Measurements from ENCODE around the gene MAP2K7.

MAP2K7 gene

DNA sequence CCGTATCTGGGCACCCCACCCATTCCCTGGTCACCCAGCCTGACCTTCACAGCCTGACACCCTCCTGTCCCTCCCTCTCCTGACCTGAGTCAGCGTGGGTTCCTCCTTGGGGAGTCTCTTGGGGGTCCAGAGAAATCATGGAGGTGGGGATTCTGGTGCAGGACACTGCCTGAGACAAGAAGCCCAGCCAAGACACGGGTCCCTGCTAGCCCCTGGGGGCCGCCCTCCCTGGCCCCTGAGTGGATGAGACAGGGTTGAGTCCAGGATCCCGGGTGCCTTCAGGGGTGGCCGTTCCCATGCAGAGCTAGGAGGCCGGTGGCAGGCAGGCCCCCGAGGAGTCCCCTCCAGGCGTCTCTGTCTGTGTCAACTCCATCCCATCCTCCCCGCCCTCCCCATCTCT lies 1.6 kb downstream of the MAP2K7 start:
- TF ChIP-seq, protein P1, sequence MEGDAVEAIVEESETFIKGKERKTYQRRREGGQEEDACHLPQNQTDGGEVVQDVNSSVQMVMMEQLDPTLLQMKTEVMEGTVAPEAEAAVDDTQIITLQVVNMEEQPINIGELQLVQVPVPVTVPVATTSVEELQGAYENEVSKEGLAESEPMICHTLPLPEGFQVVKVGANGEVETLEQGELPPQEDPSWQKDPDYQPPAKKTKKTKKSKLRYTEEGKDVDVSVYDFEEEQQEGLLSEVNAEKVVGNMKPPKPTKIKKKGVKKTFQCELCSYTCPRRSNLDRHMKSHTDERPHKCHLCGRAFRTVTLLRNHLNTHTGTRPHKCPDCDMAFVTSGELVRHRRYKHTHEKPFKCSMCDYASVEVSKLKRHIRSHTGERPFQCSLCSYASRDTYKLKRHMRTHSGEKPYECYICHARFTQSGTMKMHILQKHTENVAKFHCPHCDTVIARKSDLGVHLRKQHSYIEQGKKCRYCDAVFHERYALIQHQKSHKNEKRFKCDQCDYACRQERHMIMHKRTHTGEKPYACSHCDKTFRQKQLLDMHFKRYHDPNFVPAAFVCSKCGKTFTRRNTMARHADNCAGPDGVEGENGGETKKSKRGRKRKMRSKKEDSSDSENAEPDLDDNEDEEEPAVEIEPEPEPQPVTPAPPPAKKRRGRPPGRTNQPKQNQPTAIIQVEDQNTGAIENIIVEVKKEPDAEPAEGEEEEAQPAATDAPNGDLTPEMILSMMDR (IDR thresholded peaks at IDR 0.05; ENCODE audit: low read length, missing control alignments) = no peak
- peak overlapping the region; percentile 83 for H3K4me3 ChIP-seq (replicated peaks; ENCODE audit: low read depth, low read length)
- DNase-seq (ENCODE audit: low read depth) = no peak

DNA sequence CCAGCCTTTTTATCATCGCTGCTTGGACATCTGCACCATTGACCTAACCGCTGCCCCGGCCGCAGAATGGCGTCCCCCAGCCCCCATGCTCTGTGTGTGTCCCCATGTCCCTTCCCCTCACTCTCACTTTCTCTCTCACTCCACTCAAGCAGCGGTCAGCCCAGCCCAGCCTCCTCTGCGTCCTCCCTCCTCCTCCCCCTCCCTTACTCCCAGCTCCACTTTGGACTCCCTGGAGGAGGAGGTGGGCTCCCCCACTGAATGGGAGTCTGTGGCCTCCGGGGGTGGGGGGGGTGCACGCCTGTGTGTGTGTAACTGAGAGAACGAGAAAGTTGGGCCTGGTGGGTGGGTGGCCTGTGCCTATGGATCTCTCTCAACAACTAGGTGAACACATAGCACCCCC lies 2.2 kb downstream of the MAP2K7 start:
- no peak overlapping the region for H3K4me3 ChIP-seq (replicated peaks; ENCODE audit: low read depth, low read length)
- TF ChIP-seq, protein P1 (IDR thresholded peaks at IDR 0.05; ENCODE audit: low read length, missing control alignments) = no peak
- no peak for DNase-seq (ENCODE audit: low read depth)

DNA sequence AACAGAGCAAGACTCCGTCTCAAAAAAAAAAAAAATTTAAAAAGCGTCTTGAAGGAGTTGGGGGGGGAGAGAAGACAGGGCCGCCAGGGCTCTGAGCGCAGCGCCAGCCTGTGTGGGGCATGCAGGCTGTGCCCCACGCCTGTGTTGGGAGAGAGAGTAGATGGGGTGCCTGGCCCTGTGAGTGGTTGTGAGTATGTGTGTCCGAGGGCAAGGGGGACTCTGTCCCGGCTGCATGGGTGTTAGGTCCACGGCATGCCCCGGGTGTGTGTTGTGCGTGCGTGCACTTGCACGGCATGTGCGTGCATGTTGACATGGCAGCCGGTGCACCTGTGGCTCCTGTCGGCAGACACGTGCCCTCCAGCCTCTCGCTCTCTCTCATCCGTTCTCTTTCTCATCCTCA lies 3.4 kb downstream of the MAP2K7 start:
- no peak overlapping the region for H3K4me3 ChIP-seq (replicated peaks; ENCODE audit: low read depth, low read length)
- TF ChIP-seq, protein P1 (IDR thresholded peaks at IDR 0.05; ENCODE audit: low read length, missing control alignments) = no peak
- DNase-seq (ENCODE audit: low read depth) = no peak

DNA sequence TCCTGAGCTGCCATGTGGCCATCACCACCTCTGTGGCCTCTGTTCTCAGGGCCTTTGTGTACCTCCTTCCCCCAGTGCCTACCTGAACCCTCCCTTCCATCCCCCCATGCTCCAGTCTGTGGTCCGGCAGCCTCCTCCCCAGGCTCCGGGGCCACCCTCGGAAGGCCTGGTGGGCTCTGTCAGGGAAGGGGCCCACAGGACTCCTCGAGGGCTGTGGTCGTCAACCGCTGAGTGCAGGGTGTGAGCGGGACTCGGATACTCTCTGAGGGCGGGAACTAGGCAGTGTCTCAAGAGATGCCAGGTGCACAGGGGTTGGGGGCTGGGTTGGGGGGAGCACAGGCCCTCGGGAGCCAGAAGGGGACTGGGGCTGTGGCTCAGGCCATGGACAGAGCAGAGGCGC lies 3.9 kb downstream of the MAP2K7 start:
- no peak for DNase-seq (ENCODE audit: low read depth)
- no peak overlapping the region for H3K4me3 ChIP-seq (replicated peaks; ENCODE audit: low read depth, low read length)
- TF ChIP-seq, protein P1 (IDR thresholded peaks at IDR 0.05; ENCODE audit: low read length, missing control alignments) = no peak

DNA sequence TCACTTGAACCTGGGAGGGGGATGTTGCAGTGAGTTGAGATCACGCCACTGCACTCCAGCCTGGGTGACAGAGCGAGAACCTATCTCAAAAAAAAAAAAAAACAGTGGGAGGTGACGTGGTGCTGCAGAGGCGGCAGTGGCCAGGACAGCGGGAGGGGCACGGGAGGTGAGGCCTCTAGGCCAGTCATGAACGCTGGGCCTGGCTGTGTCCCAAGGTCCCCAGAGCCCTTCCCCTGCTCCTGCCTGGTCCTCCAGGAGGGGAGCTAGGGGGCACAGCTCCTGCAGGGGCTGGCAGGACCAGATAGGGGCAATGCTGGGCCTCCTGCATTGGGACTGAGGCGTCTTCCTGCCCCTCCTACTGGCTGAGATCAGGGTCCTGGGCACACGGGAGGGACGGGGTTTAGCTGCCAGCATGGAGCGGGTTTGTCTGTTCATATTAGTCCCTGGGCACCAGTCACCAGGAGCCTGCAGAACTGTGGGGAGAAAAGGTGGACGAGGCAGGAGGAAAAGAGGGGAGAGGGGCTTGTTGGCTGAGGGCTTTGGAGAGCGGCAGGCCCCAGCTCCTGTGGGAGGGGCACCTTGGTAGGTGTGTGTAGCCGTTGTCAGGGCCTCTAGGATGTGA lies 4.5 kb downstream of the MAP2K7 start:
- H3K4me3 ChIP-seq (replicated peaks; ENCODE audit: low read depth, low read length) = no peak overlapping the region
- no peak for DNase-seq (ENCODE audit: low read depth)
- TF ChIP-seq, protein P1 (IDR thresholded peaks at IDR 0.05; ENCODE audit: low read length, missing control alignments) = no peak

DNA sequence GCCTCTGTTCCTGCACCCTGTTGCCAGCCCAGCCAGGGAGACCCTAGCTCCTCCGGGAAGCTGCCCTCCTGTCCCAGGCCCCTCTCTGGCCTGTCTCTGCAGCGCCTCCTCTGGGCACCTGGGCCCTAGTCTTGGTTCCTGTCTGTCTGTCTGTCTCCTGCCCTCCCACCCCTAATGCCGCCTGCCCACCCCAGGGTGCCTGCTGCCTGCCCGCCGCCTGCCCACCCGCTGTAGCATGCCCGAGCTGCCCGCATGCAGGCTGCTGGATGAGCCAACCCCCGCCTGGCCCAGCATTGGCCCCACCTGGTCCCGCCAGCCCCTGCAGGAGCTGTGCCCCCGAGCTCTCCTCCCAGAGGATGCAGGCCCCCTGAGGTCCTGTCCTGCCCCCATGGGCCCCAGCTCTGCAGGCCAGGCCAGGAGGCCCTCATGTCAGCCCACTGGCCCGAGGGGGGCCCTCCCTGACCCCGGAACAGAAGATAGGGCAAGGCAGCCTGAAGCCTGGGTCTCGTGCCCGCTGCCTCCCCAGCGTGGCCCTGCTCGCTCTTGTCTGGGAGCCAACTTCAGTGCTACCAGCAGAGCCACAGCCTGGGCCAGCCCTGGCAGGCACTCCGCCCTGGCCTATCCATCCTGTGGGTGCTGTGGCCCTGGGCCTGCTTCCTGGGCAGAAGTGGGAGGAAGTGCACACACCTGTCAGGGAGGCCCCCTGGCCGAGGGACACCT lies 5.2 kb downstream of the MAP2K7 start:
- TF ChIP-seq, protein P1 (IDR thresholded peaks at IDR 0.05; ENCODE audit: low read length, missing control alignments) = no peak
- no peak for DNase-seq (ENCODE audit: low read depth)
- no peak overlapping the region for H3K4me3 ChIP-seq (replicated peaks; ENCODE audit: low read depth, low read length)

All from fibroblast of pulmonary artery (primary cell).